Heart left ventricle (tissue), 16 donors: ENCODE results near the gene MCM7. TPM values are rescaled to one million over a fixed set of nuclear protein-coding genes. Genes with fewer than 3 reads are reported as not detected.

Source experiments
- ATAC-seq, 4 donors: fragments of 200-7000 bp; cut with Tn5 transposase; one replicate each; pipeline ENCODE4 v1.9.1; 2020 to 2022; ENCODE audit warnings: moderate library complexity in 4 of 4, mild to moderate bottlenecking in 3 of 4, moderate number of reproducible peaks in 1 of 4
- DNase-seq, 5 donors: peaks; one replicate each; pipeline ENCODE4 v3.0.0-alpha.2; 2020
- H3K27ac ChIP-seq, 12 donors: fragments of 200-600 bp; sonication (generic) in 4 of 12; one replicate each; pipeline versions ENCODE4 v1.5.0 to v1.8.0; 2016 to 2022; ENCODE audit warnings: mild to moderate bottlenecking in 2 of 12
- H3K27me3 ChIP-seq, 9 donors: fragments of 200-600 bp; sonication (generic) in 2 of 9; one replicate each; pipeline versions ENCODE4 v1.5.1 to v1.8.0; 2016 to 2022; ENCODE audit warnings: mild to moderate bottlenecking in 3 of 9
- H3K36me3 ChIP-seq, 9 donors: fragments of 200-600 bp; sonication (generic) in 2 of 9; one replicate each; pipeline versions ENCODE4 v1.5.0 to v1.8.0; 2018 to 2022; ENCODE audit warnings: mild to moderate bottlenecking in 2 of 9
- H3K4me1 ChIP-seq, 12 donors: fragments of 200-600 bp; sonication (generic) in 4 of 12; one replicate each; pipeline versions ENCODE4 v1.5.0 to v1.8.0; 2016 to 2022; ENCODE audit warnings: mild to moderate bottlenecking in 3 of 12
- H3K4me3 ChIP-seq, 12 donors: fragments of 200-600 bp; sonication (generic) in 4 of 12; one replicate each; pipeline versions ENCODE4 v1.5.0 to v1.8.0; 2017 to 2022; ENCODE audit warnings: mild to moderate bottlenecking in 9 of 12, moderate library complexity in 4 of 12
- H3K9me3 ChIP-seq, 12 donors: fragments of 200-600 bp; sonication (generic) in 4 of 12; one replicate each; pipeline versions ENCODE4 v1.5.0 to v1.8.0; 2016 to 2022; ENCODE audit warnings: mild to moderate bottlenecking in 1 of 12
- CTCF ChIP-seq, 12 donors: fragments of 200-600 bp; sonication (generic) in 4 of 12; IDR thresholded peaks; one replicate each; pipeline versions ENCODE4 v1.5.0 to v1.8.0; 2018 to 2022; ENCODE audit warnings: antibody characterized with exemption in 12 of 12, mild to moderate bottlenecking in 5 of 12
- POLR2A ChIP-seq, 2 donors: fragments of 450-650 bp; IDR thresholded peaks; one replicate each; pipeline ENCODE4 v1.6.1; 2017; ENCODE audit warnings: antibody characterized with exemption in 2 of 2, mild to moderate bottlenecking in 2 of 2, moderate library complexity in 2 of 2
- WGBS, 4 donors: extraction: QIAGEN DNeasy Blood & Tissue Kit in 2 of 4; methylation state at CpG; one replicate each; pipeline versions ENCODE4 v1.1.5 to v1.1.7; 2013 to 2018; 5-methylcytosine and 5-hydroxymethylcytosine counted together
- intact Hi-C, 10 donors: fragments of 100-400 bp; cut with DNase I; formaldehyde crosslinking; loops; one replicate each; pipeline versions ENCODE4 v1.11.1 to v1.14.2; 2022
- polyA plus RNA-seq, 2 donors: library from polyadenylated mRNA; stranded (reverse); fragments of 200-250 nt; gene quantifications; one replicate each; pipeline ENCODE4 v1.2.3, GENCODE V29; 2013
- total RNA-seq, 9 donors: library from RNA; depleted of rRNA in 2 of 9; stranded (reverse); fragments of >200 nt in 2 of 9; fragmentation: NEBNext Ultra II Directional in 3 of 9; extraction: Animal tissue kit (Norgen Biotek cat#: 25700) in 3 of 9; gene quantifications; one replicate each; pipeline versions ENCODE4 v1.1.0 to v1.2.4, GENCODE V29; 2016 to 2023
- donor health status: ischemic (EF 13 %, LVEDD 7.1; RV severe dilation, severe dysfunction).
- donor health status: healthy with polysubstance abuse.
- donor health status: DM: no; HTN: yes; CAD: no.
- donor health status: DM: no; HTN: no; CAD: no.
- donor health status: ischemic (EF 25% LVEDD 6.9; RV normal size, moderate dysfunction).
- donor health status: ischemic (EF 25% LVEDD 5.7; RV mildly dilated, moderate dysfunction).
- donor health status: healthy.
- donor health status: DM: yes; HTN: yes; CAD: no.
- donor health status: ischemic (EF 35%, LVEDD 5.7; RV mildly dilated, moderate dysfunction).
- donor health status: nonischemic (EF 11% LVEDD 7.7; RV severe dilation, severe dysfunction).
- donor health status: DM: yes; HTN: yes; CAD: no.
- donor health status: PGD.
- donor health status: ischemic (EF 29% LVEDD 5.4; RV normal size, mild dysfunction).
- donor health status: nonischemic (EF 23%, LVEDD 6.1; RV moderate dilation, normal function).

Gene MCM7
- total and polyA plus RNA-seq, 11 donors: 12.8 to 34.4 (median 17.2) TPM

GRCh38 chr7:100122067-100122466 is 20.9 kb upstream of the MCM7 start:
- Histone ChIP-seq H3K27ac (no peak overlapping the region), H3K4me1 (peaks cover 0 to 42% (median 26%) of the 10 kb centered on the region in 12 donors), H3K4me3 (no peak overlapping the region), H3K36me3 (peaks cover 0 to 4% (median 0%) of the 10 kb centered on the region in 9 donors), H3K27me3 (no peaks in the 10 kb centered on the region), H3K9me3 (no peaks in the 10 kb centered on the region)
- ATAC-seq: no peak
- 74 to 78% (median 75%) methylated on average over 13 of the region's 13 CpGs for WGBS, 4 donors
- no peak for TF ChIP-seq CTCF (IDR thresholded peaks at IDR 0.05)
- peak in 1 of 5 donors; percentile 13 for DNase-seq
- intact Hi-C loops: no loop called here

GRCh38 chr7:100120733-100121036 is 19.5 kb upstream of the MCM7 start:
- intact Hi-C loops: no loop called here
- DNase-seq (no peak), ATAC-seq (no peak)
- H3K36me3 ChIP-seq: peaks cover 0 to 4% (median 0%) of the 10 kb centered on the region in 9 donors
- H3K4me1 ChIP-seq: peaks cover 0 to 35% (median 18%) of the 10 kb centered on the region in 12 donors
- TF ChIP-seq CTCF (IDR thresholded peaks at IDR 0.05) (no peak), POLR2A (IDR thresholded peaks at IDR 0.05) (no peak)
- WGBS, 4 donors: 27 to 36% (median 32%) methylated on average over 1 of the region's 1 CpG
- H3K9me3 ChIP-seq: no peaks in the 10 kb centered on the region
- H3K4me3 ChIP-seq: peak overlapping the region in 8 of 12 donors; percentile 62 to 89 (median 80)
- H3K27me3 ChIP-seq: no peaks in the 10 kb centered on the region
- peak overlapping the region in 6 of 12 donors; percentile 85 to 98 (median 88) for H3K27ac ChIP-seq

GRCh38 chr7:100119970-100120732 is 19.0 kb upstream of the MCM7 start:
- DNase-seq: peak; percentile 58 to 78 (median 71)
- Histone ChIP-seq H3K27ac (peak overlapping the region; percentile 83 to 98 (median 88)), H3K27me3 (no peaks in the 10 kb centered on the region), H3K4me1 (peaks cover 0 to 29% (median 16%) of the 10 kb centered on the region in 12 donors), H3K36me3 (peaks cover 0 to 5% (median 0%) of the 10 kb centered on the region in 9 donors), H3K9me3 (no peaks in the 10 kb centered on the region), H3K4me3 (peak overlapping the region; percentile 48 to 89 (median 78))
- no peak for TF ChIP-seq CTCF (IDR thresholded peaks at IDR 0.05)
- no peak for TF ChIP-seq POLR2A (IDR thresholded peaks at IDR 0.05)
- peak; percentile 47 to 73 (median 66) for ATAC-seq
- WGBS, 4 donors: 18 to 23% (median 21%) methylated on average over 15 to 19 of the region's 19 CpGs
- intact Hi-C loops: loop anchor here in 3 of 10 donors (1.0 to 2.0 kb wide), 3 partner anchors 7 to 19 kb away; partner anchors contain the start of genes AP4M1 (in 3 of the 3) and MCM7 (in 3 of the 3)
